DMS 273 (cell line): ENCODE data around the gene MAN2B2.

Experiments
- DNase-seq: peaks from one replicate; lab custom pipeline; 2025; ENCODE audit not compliant: unreplicated experiment; lab: John Stamatoyannopoulos, UW

MAN2B2 gene

GRCh38 chr4:6566391-6567190, 8.4 kb upstream of the MAN2B2 start:
- DNase-seq: no peak

GRCh38 chr4:6567218-6567617, 7.8 kb upstream of the MAN2B2 start:
- DNase-seq: no peak

- DNase-seq: no peak
These were observed 6.8 kb upstream of the MAN2B2 start for GRCh38 chr4:6568148-6568547.

- DNase-seq: no peak
These were observed 6.2 kb upstream of the MAN2B2 start for GRCh38 chr4:6568689-6569332.

- no peak for DNase-seq
These were observed 3.4 kb upstream of the MAN2B2 start for GRCh38 chr4:6571608-6572007.

GRCh38 chr4:6573551-6573950, 1.4 kb upstream of the MAN2B2 start:
- DNase-seq: no peak

- no peak for DNase-seq
These were observed 823 bp upstream of the MAN2B2 start for GRCh38 chr4:6573986-6574746.

GRCh38 chr4:6575503-6576240, 683 bp downstream of the MAN2B2 start:
- no peak for DNase-seq

- no peak for DNase-seq
These were observed 1.5 kb downstream of the MAN2B2 start for GRCh38 chr4:6576512-6576911.

GRCh38 chr4:6576932-6577331, 1.9 kb downstream of the MAN2B2 start:
- no peak for DNase-seq

- DNase-seq: no peak
These were observed 2.4 kb downstream of the MAN2B2 start for GRCh38 chr4:6577409-6577808.

- no peak for DNase-seq
These were observed 3.2 kb downstream of the MAN2B2 start for GRCh38 chr4:6578221-6578620.

GRCh38 chr4:6580353-6580752, 5.4 kb downstream of the MAN2B2 start:
- no peak for DNase-seq

GRCh38 chr4:6581566-6582121, 6.7 kb downstream of the MAN2B2 start:
- no peak for DNase-seq

- DNase-seq: peak; percentile 46
These were observed 8.0 kb downstream of the MAN2B2 start for GRCh38 chr4:6582889-6583490.

- no peak for DNase-seq
These were observed 9.9 kb downstream of the MAN2B2 start for GRCh38 chr4:6584865-6585264.

GRCh38 chr4:6586715-6587325, 11.8 kb downstream of the MAN2B2 start:
- DNase-seq: no peak

- DNase-seq: no peak
These were observed 14.5 kb downstream of the MAN2B2 start for GRCh38 chr4:6589444-6589843.

- DNase-seq: peak; percentile 64
These were observed 16.3 kb downstream of the MAN2B2 start for GRCh38 chr4:6591313-6591712.

GRCh38 chr4:6591781-6592180, 16.8 kb downstream of the MAN2B2 start:
- peak; percentile 22 for DNase-seq
